Thyroid gland (tissue), 4 donors: ENCODE measurements around the gene CKS1B. TPM values are rescaled to one million over a fixed set of nuclear protein-coding genes. Genes with fewer than 3 reads are reported as not detected.

ENCODE experiments used
- DNase-seq, 2 donors: peaks; one replicate each; pipeline ENCODE4 v3.0.0-alpha.2; 2019
- H3K27ac ChIP-seq, 3 donors: fragments of 200-600 bp; sonication (generic); 1 replicate in 2 of 3; 2 replicates in 1 of 3; pipeline ENCODE4 v1.5.1; 2016 to 2019; ENCODE audit warnings: mild to moderate bottlenecking in 1 of 3, moderate library complexity in 1 of 3
- H3K27me3 ChIP-seq: fragments of 200-600 bp; sonication (generic); one replicate; pipeline ENCODE4 v1.5.1; 2019
- H3K36me3 ChIP-seq, 2 donors: fragments of 200-600 bp; sonication (generic); one replicate each; pipeline ENCODE4 v1.5.1; 2016 to 2019
- H3K4me1 ChIP-seq, 2 donors: fragments of 200-600 bp; sonication (generic); one replicate each; pipeline ENCODE4 v1.5.1; 2017 to 2019
- H3K4me3 ChIP-seq, 3 donors: fragments of 200-600 bp; sonication (generic); replicated peaks in 1 of 3; 1 replicate in 2 of 3; 2 replicates in 1 of 3; pipeline ENCODE4 v1.5.1; 2016; ENCODE audit warnings: mild to moderate bottlenecking in 1 of 3
- H3K9me3 ChIP-seq: fragments of 200-600 bp; sonication (generic); one replicate; pipeline ENCODE4 v1.5.1; 2017
- POLR2A ChIP-seq, 2 donors: fragments of 450-650 bp; IDR thresholded peaks; one replicate each; pipeline ENCODE4 v1.6.1; 2017; ENCODE audit warnings: antibody characterized with exemption in 2 of 2, mild to moderate bottlenecking in 2 of 2, moderate library complexity in 1 of 2
- WGBS, 2 donors: methylation state at CpG; one replicate each; pipeline ENCODE4 v1.1.5; 2017; 5-methylcytosine and 5-hydroxymethylcytosine counted together
- intact Hi-C: fragments of 100-400 bp; cut with DNase I; formaldehyde crosslinking; loops from one replicate; pipeline ENCODE4 v1.15.1; 2023
- total RNA-seq, 4 donors: library from RNA; depleted of rRNA; stranded (reverse); fragments of >200 nt; gene quantifications; one replicate each; pipeline ENCODE4 v1.2.3, GENCODE V29; 2016
- TF ChIP-seq, protein P1 (sequence below), 6 experiments: fragments of 200-600 bp in 3 of 6; fragments of 450-650 bp in 3 of 6; sonication (generic) in 3 of 6; IDR thresholded peaks; one replicate each; pipeline ENCODE4 v1.5.1; 2016 to 2019; ENCODE audit warnings: antibody characterized with exemption in 6 of 6, mild to moderate bottlenecking in 2 of 6, inconsistent platforms in 1 of 6, moderate library complexity in 1 of 6

The CKS1B gene
- total RNA-seq, 4 donors from 2014 or later: 14.3 to 29.5 (median 22.6) TPM

DNA sequence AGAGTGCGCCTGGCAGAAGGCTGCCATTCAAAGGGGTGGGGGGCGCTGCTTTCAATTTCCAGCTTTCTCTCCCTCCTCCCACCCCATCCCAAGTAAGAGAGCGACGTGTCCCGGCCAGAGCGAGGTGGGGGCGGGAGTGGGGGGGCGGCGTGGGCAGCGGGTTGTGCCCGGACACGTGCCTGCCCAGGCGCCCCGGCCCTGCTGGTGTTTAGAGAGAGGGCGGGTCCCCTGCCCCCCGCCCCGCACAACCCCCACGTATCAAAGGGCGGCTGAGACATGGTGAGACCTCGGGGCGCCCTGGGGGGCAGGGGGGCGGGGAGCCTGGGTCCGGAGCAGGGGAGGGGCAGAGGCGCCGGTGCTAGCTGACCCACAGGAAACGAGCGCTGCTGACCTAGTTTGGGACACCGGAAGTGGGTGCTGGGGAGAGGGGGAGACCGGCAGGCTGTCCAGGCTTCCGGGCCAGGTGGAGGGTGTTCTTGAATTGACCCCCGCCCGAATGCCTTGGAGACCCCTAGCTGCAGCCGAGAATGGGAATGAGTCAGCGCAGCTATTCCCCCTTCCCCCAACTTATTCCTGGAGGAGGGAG lies 29.4 kb downstream of the CKS1B start:
- Histone ChIP-seq H3K36me3 (no peaks in the 10 kb centered on the region), H3K27me3 (no peaks in the 10 kb centered on the region), H3K9me3 (no peaks in the 10 kb centered on the region), H3K4me1 (peaks cover 61 to 65% of the 10 kb centered on the region in 2 donors), H3K27ac (peak overlapping the region; percentile 91 to 99 (median 95)), H3K4me3 (peak overlapping the region; percentile 86 to 97 (median 93))
- intact Hi-C loops: no loop called here
- TF ChIP-seq, protein P1, sequence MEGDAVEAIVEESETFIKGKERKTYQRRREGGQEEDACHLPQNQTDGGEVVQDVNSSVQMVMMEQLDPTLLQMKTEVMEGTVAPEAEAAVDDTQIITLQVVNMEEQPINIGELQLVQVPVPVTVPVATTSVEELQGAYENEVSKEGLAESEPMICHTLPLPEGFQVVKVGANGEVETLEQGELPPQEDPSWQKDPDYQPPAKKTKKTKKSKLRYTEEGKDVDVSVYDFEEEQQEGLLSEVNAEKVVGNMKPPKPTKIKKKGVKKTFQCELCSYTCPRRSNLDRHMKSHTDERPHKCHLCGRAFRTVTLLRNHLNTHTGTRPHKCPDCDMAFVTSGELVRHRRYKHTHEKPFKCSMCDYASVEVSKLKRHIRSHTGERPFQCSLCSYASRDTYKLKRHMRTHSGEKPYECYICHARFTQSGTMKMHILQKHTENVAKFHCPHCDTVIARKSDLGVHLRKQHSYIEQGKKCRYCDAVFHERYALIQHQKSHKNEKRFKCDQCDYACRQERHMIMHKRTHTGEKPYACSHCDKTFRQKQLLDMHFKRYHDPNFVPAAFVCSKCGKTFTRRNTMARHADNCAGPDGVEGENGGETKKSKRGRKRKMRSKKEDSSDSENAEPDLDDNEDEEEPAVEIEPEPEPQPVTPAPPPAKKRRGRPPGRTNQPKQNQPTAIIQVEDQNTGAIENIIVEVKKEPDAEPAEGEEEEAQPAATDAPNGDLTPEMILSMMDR (IDR thresholded peaks at IDR 0.05): no peak
- TF ChIP-seq POLR2A (IDR thresholded peaks at IDR 0.05): no peak
- DNase-seq: peak; percentile 76 to 86
- 2 to 6% methylated on average over 11 to 12 of the region's 34 CpGs for WGBS, 2 donors

DNA sequence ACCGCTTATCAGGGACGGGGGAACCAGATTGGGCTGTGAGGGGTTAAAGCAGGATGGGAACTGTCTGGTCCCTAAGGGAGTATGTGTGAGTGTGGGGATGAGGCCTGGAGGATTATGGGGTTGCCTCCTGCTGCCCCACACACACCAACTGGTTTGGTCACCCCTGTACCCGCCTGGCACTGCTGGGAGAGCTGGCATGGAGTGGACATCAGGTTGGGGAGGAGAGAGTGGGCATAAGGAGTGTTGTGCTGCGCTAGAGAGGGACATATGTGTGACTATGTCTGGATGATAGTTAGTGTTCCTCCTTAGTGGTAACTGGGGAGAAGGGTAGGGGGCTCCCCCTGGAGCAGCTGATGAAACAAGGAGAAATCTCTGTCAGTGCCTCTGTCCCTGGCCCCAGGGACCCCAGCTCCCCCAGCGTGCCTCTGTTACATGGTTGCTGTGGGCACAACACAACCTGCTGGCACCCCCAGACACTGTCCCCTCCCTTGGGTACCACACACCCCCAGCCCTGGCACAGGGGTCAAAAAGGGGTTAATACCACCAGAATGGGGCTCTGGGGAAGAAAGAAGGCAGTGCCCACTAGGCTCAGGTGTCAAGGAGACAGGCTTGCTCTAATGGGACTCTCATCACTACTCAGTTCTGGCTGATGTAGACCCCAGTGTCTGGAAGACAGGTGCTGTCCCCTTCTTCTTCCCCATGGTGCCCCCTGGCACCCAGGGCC lies 30.0 kb downstream of the CKS1B start:
- intact Hi-C loops: no loop called here
- H3K36me3 ChIP-seq: no peaks in the 10 kb centered on the region
- WGBS, 2 donors: 21 to 34% methylated on average over 5 of the region's 5 CpGs
- H3K4me1 ChIP-seq: peaks cover 61 to 65% of the 10 kb centered on the region in 2 donors
- peak overlapping the region; percentile 91 to 99 (median 95) for H3K27ac ChIP-seq
- no peaks in the 10 kb centered on the region for H3K27me3 ChIP-seq
- no peak for DNase-seq
- no peaks in the 10 kb centered on the region for H3K9me3 ChIP-seq
- peak overlapping the region; percentile 25 to 93 (median 86) for H3K4me3 ChIP-seq
- no peak for TF ChIP-seq POLR2A (IDR thresholded peaks at IDR 0.05)
- TF ChIP-seq, protein P1 (IDR thresholded peaks at IDR 0.05): no peak

DNA sequence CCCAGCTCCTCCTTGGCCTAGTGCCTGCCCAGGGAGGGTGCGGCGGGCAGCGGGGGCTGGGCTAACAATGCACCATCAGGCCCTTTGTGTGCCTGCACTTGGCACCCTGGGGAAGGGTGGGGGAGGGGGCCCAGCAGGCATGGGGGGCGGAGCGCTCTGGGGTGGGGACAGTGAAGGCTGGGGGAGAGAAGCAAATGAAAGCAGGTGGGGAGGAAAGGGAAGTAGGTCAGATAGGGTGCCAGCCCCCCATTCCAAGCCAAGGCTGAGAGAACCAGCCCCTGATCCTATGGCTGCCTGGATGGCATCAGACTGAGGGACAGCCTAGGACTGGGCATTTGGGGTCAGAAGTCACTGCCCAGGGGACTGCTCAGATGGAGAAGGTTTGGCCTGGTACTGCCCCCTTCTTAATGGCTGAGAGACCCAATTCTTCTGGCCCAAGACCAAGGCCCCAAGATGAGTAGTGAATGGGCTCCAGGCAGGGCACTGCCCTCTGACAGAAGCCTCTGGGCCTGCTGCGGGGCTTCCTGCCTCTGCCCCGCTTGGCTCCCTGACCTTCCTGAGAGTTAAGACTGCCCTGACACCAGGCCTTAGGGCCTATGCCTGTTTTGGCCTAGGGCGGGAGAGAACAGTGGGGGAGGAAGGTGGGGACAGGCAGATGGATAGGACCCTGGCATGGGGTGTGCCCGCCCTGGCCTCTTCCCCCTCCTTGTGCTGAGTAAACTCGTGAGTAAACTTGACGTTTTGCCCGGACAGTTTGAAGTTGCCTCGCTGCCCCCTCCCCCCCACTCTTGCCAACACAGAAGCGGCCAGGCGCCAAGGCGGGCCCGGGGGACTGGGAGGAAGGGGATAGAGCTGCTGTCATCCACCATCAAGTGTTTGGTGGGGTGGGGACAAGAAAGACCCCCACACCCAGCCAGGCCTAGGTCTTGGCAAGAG lies 30.9 kb downstream of the CKS1B start:
- Histone ChIP-seq H3K4me3 (peak overlapping the region in 1 of 3 donors; percentile 86), H3K4me1 (peaks cover 60 to 61% of the 10 kb centered on the region in 2 donors), H3K36me3 (no peaks in the 10 kb centered on the region), H3K9me3 (no peaks in the 10 kb centered on the region), H3K27ac (peak overlapping the region; percentile 91 to 99 (median 95)), H3K27me3 (no peaks in the 10 kb centered on the region)
- intact Hi-C loops: no loop called here
- 25 to 38% methylated on average over 15 to 17 of the region's 17 CpGs for WGBS, 2 donors
- DNase-seq: peak; percentile 93 to 97
- TF ChIP-seq POLR2A (IDR thresholded peaks at IDR 0.05): peak in 1 of 2 donors; percentile 43
- TF ChIP-seq, protein P1 (IDR thresholded peaks at IDR 0.05): no peak

DNA sequence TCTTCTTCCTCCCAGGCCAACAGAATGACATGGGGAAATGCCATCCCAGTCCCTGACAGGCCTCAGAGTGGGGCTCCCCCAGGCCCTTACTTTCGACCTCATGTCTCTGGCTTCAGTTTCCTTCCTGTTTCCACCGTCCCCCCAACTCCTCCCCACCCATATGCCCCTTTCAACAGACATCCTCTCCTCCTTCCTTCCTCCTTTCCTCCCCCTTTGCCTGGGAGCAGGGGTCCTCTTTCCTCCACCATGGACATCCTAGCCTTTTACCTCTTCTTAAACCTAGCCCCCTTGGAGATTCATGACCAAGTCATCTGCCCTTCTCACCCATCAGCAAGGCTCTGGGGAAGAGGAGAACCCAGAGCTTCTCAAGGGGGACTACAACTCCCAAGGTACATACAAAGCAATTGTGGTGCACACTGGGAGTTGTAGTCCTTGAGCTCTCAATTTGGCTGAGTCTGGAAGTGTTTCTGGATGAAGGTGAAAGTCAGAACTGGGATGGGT lies 32.2 kb downstream of the CKS1B start:
- 45 to 59% methylated on average over 2 of the region's 2 CpGs for WGBS, 2 donors
- no peak for TF ChIP-seq POLR2A (IDR thresholded peaks at IDR 0.05)
- TF ChIP-seq, protein P1 (IDR thresholded peaks at IDR 0.05): no peak

More for the DNA sequence above, 32.2 kb downstream of the CKS1B start:
- no peak for DNase-seq
- Histone ChIP-seq H3K36me3 (no peaks in the 10 kb centered on the region), H3K9me3 (no peaks in the 10 kb centered on the region), H3K4me1 (peaks cover 73% of the 10 kb centered on the region in 2 donors), H3K27ac (peak overlapping the region; percentile 83 to 99 (median 95)), H3K27me3 (no peaks in the 10 kb centered on the region), H3K4me3 (no peak overlapping the region)
- intact Hi-C loops: no loop called here
